HG03045 (cell line): ENCODE results near the gene SSTR5.

Source experiments
- ATAC-seq: cut with Tn5 transposase; IDR thresholded peaks from one replicate; pipeline ENCODE4 v1.9.1; 2021; ENCODE audit warnings: mild to moderate bottlenecking, moderate library complexity; ENCODE audit not compliant: unreplicated experiment

SSTR5 gene

DNA sequence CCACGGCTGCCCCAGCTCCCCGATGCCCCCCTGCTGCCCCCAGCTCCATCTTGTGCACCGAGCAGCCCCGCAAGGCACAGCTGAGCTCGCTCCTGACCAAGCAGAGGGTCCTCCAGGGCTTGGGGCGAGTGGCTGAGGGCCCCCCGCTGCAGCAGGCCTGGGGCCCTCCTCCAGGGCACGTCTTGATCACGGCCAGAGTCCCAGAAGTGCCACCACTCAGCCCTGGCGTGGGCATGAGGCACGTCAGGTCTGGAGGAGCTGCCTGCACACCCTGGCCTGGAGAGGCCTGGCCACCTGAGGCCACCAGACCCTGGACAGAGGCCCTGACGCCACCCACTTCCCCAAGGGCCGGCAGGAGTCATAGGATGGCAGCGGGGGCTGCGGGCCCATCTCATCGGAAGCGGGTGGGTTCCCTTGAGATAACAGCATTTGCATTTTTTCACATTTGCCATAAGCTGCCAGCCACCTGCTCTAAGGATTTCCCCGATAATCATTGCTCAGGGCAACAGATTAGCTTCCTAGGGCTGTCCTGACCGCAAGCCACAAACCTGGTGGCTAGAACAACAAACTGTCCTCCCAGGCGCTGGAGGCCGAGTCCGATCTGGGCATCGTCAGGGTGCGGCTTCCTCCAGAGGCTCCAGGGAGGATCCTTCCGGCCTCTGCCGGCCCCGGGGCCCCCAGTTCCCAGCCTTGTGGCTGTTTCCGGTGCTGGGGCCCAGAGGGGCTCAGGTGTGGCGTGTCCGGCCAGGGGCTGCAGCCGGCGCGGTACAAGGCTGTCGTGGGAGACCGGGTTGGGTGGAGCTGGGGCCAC, 47.4 kb downstream of the SSTR5 start:
- ATAC-seq: no peak

- no peak for ATAC-seq
Measured at GRCh38 chr16:1120577-1120941, 48.0 kb downstream of the SSTR5 start.

GRCh38 chr16:1121009-1121408, 48.5 kb downstream of the SSTR5 start:
- no peak for ATAC-seq

DNA sequence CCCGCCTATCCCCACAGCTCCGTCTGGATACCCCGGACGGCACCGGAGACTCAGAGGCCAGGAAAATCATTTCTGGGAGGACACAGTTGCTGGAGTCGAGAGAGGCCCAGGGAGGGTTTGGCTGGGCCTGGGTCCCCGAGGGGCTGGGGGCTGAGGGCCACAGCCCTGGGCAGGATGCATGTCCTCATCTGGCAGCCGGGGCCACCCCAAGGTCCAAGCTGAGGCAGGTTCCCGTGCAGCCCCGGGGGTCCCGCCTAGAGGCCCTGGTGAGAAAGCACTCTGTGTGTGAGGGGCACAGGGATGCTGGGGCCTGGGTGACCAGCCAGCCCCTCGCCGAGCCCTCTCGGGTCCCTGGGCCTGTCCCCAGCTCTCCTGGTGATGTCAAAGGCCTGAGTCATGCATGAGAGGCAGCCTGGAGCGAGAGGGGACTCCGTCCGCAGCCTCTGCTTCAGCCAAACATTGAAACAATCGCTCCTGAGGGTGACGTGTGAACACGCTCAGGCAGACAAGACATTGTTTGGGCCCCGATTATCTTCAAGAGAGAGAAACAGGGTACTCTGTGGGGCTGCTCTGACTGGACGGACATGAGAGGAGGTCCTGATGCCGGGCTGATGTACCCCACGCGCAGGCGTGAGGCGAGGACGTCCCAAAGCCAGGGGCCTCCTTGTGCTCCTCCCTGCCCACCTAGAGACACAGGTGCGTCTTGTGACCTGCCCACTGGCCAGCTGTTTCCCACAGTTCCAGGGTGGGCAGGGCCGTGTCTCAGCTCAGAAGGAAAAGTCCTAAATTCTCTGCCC, 49.3 kb downstream of the SSTR5 start:
- no peak for ATAC-seq

DNA sequence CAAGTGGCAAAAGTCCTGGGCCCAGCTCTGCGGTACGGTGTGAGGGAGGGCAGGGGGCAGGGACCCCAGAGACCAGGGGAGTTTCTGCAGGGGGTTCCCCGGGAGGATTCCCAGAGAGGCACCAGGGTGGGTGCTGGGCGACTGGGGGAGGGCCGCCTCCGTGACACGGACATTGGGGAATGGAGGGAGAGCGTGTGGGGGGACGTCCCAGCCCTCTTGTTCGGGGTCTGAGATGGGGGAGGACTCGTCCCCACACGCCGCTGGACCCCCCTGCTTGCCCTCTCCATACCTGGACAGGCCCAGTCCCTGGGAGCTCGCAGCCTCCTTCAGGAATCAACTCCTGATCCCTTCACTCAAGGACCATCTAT, 49.8 kb downstream of the SSTR5 start:
- no peak for ATAC-seq

- ATAC-seq: no peak
Measured at GRCh38 chr16:1123525-1124230, 51.1 kb downstream of the SSTR5 start.

GRCh38 chr16:1124291-1124690, 51.7 kb downstream of the SSTR5 start:
- ATAC-seq: no peak

DNA sequence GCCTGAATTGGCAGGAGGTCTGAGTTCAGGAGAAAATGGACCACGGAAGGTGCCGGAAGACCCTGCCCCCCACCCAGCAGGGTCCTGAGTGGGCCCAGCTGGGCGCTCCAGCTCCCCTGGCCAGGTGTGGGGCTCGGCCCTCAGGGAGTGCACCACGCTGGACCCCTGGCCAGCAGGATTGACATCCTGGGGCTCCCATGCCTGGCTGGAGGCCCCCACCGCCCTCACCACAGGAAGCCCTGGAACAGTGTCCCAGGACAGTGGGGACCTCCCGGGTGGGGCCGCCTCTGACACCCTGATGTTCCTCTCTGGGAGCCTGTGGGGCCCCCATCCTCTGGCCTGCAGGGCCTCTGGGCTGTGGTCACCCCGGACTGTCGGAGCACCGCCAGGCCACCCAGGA, 52.2 kb downstream of the SSTR5 start:
- ATAC-seq: no peak

GRCh38 chr16:1125471-1125870, 52.9 kb downstream of the SSTR5 start:
- ATAC-seq: no peak

- no peak for ATAC-seq
Measured at GRCh38 chr16:1126044-1126443, 53.5 kb downstream of the SSTR5 start.

GRCh38 chr16:1126586-1126985, 54.0 kb downstream of the SSTR5 start:
- ATAC-seq: no peak

GRCh38 chr16:1127101-1127500, 54.6 kb downstream of the SSTR5 start:
- ATAC-seq: no peak

GRCh38 chr16:1127971-1128715, 55.6 kb downstream of the SSTR5 start:
- no peak for ATAC-seq

- ATAC-seq: no peak
Measured at GRCh38 chr16:1129106-1129960, 56.8 kb downstream of the SSTR5 start.

- no peak for ATAC-seq
Measured at GRCh38 chr16:1130382-1130781, 57.8 kb downstream of the SSTR5 start.
